Aorta (tissue), 5 donors: ENCODE results near the gene POLH. TPM values are rescaled to one million over a fixed set of nuclear protein-coding genes. Genes with fewer than 3 reads are reported as not detected.
"Not testable (repeated sequence)": the region's sequence is repeated elsewhere in the genome, so short reads cannot be mapped to it uniquely, and the experiment has no call there.

Source experiments
- ATAC-seq: fragments of 200-7000 bp; cut with Tn5 transposase; one replicate; pipeline ENCODE4 v1.9.1; 2022; ENCODE audit warnings: moderate library complexity; ENCODE audit not compliant: low FRiP score
- DNase-seq, 2 donors: peaks; one replicate each; pipeline ENCODE4 v3.0.0-alpha.2; 2020
- H3K27ac ChIP-seq, 2 donors: one replicate each; pipeline ENCODE4 v1.5.1; 2013; ENCODE audit warnings: low read length in 2 of 2, mild to moderate bottlenecking in 2 of 2, moderate library complexity in 2 of 2, control low read depth in 1 of 2, inconsistent platforms in 1 of 2, low read depth in 1 of 2
- H3K27me3 ChIP-seq, 2 donors: one replicate each; pipeline ENCODE4 v1.6.1; 2013; ENCODE audit warnings: control low read depth in 1 of 2, low read length in 1 of 2, mild to moderate bottlenecking in 1 of 2, moderate library complexity in 1 of 2; ENCODE audit not compliant: insufficient read depth in 2 of 2, control insufficient read depth in 1 of 2
- H3K36me3 ChIP-seq, 2 donors: one replicate each; pipeline ENCODE4 v1.6.1; 2013; ENCODE audit warnings: control low read depth in 1 of 2, low read length in 1 of 2, mild to moderate bottlenecking in 1 of 2; ENCODE audit not compliant: insufficient read depth in 2 of 2, control insufficient read depth in 1 of 2
- H3K4me1 ChIP-seq, 2 donors: one replicate each; pipeline ENCODE4 v1.6.1; 2013; ENCODE audit warnings: low read length in 2 of 2, control low read depth in 1 of 2, mild to moderate bottlenecking in 1 of 2, moderate library complexity in 1 of 2; ENCODE audit not compliant: insufficient read depth in 2 of 2, control insufficient read depth in 1 of 2
- H3K4me3 ChIP-seq, 2 donors: one replicate each; pipeline ENCODE4 v1.5.1; 2013; ENCODE audit warnings: low read length in 2 of 2, control low read depth in 1 of 2, mild to moderate bottlenecking in 1 of 2
- H3K9me3 ChIP-seq: one replicate; pipeline ENCODE4 v1.6.1; 2013; ENCODE audit warnings: mild to moderate bottlenecking, low read length; ENCODE audit not compliant: control insufficient read depth
- WGBS, 2 donors: extraction: QIAGEN DNeasy Blood & Tissue Kit; methylation state at CpG; one replicate each; pipeline ENCODE4 v1.1.7; 2013; 5-methylcytosine and 5-hydroxymethylcytosine counted together
- intact Hi-C, 2 donors: fragments of 100-400 bp; cut with DNase I; formaldehyde crosslinking; loops; one replicate each; pipeline versions ENCODE4 v1.14.2 to v1.15.0; 2022
- long read RNA-seq, 2 donors: library from polyadenylated mRNA; unstranded; transcript quantifications; one replicate each; pipeline ENCODE4 v2.0.0, GENCODE V29; 2020 to 2021
- polyA plus RNA-seq, 2 donors: library from polyadenylated mRNA; stranded (reverse); fragments of 200-250 nt; gene quantifications; one replicate each; pipeline ENCODE4 v1.2.3, GENCODE V29; 2013
- total RNA-seq, 2 donors: library from RNA; stranded (reverse); fragmentation: NEBNext Ultra II Directional; extraction: Animal tissue kit (Norgen Biotek cat#: 25700); gene quantifications; one replicate each; pipeline ENCODE4 v1.2.1, GENCODE V29; 2021
- donor health status: healthy with polysubstance abuse.
- donor health status: Bipolar disorder and iron deficiency.
- donor health status: DM: no; HTN: no; CAD: no.
- donor health status: DM: no; HTN: no; CAD: no.
- donor health status: DM: yes; HTN: yes; CAD: no.

POLH gene
- total RNA-seq (10 to 100 TPM in 1 of 2 donors, 1 to 10 TPM in 1; 8.3 to 15.2 TPM), polyA plus RNA-seq (1 to 10 TPM; 3.6 to 5.5 TPM)
- long read RNA-seq, donor 1, transcript POLH-202 (11 exons, 3,540 nt): major isoform, 11 of 18 reads
- long read RNA-seq, donor 1, partial matches to known transcripts: 1 of 18 reads
- long read RNA-seq, donor 1, other reads (novel, unspliced or antisense): 6 of 18 reads
- long read RNA-seq, donor 2, partial matches to known transcripts: 2 of 4 reads
- long read RNA-seq, donor 2, other reads (novel, unspliced or antisense): 0 of 4 reads

- ATAC-seq (peak; percentile 99), DNase-seq (peak; percentile 95 to 97)
- Histone ChIP-seq H3K9me3 (no peaks in the 10 kb centered on the region), H3K4me3 (peak within 1 kb of the TSS; percentile 47 to 70), H3K27me3 (no peaks in the 10 kb centered on the region), H3K36me3 (peaks cover 0 to 2% of the 10 kb centered on the region in 2 donors), H3K4me1 (peaks cover 0 to 5% of the 10 kb centered on the region in 2 donors), H3K27ac (no peak within 1 kb of the TSS)
- intact Hi-C loops: no loop called here
- WGBS, 2 donors: 0 to 1% methylated on average over 57 to 76 of the region's 76 CpGs
Measured at GRCh38 chr6:43575772-43576551, at the start of gene POLH, which contains the start of gene XPO5. Gene POLH (plus strand): TSS chr6:43576185. CDS start chr6:43582320, 6,135 bp downstream. Gene XPO5 (minus strand): TSS chr6:43576038. CDS start chr6:43575864, 174 bp downstream.

DNA sequence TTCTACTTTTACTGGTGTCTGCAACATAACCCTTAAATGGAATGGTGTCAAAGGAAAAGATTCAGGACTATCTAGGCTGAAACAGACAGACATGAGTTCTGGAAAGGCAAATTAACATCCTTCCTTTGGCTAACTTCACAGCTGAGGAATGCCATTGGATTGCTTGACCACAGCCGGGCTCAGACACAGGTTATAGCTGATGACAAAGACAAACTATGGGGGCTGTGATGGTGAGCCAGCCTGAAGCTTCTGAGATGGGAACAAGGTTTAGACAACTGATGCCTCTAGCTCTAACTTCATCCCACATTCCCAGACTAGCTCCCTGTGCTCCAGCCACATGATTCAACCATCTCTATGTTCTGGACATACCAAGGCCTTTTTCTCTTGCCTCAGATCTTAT is 43.8 kb upstream of the POLH start:
- no peak for DNase-seq

DNA sequence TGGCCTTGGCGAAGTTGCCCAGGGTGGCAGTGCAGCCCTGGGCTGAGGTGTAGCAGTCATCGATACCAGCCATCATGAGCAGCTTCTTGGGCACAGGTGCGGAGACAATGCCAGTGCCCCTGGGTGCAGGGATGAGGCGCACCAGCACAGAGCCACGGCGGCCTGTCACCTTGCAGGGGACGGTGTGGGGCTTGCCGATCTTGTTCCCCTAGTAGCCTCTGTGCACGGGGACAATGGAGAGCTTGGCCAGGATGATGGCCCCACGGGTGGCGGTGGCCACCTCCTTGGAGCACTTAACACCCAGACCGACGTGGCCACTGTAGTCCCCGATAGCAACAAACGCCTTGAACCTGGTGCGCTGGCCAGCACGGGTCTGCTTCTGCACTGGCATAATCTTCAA is 37.0 kb upstream of the POLH start:
- H3K4me1 ChIP-seq, H3K27ac ChIP-seq, H3K4me3 ChIP-seq, H3K36me3 ChIP-seq, intact Hi-C loops, DNase-seq, ATAC-seq, H3K9me3 ChIP-seq, H3K27me3 ChIP-seq: not testable (repeated sequence)
- WGBS, 2 donors: 96 to 99% methylated on average over 14 to 15 of the region's 17 CpGs

More for the DNA sequence above, 43.8 kb upstream of the POLH start:
- no peak for ATAC-seq
- WGBS, 2 donors: 78 to 86% methylated on average over 1 of the region's 1 CpG
- H3K36me3 ChIP-seq: peaks cover 5 to 10% of the 10 kb centered on the region in 2 donors
- intact Hi-C loops: no loop called here
- no peaks in the 10 kb centered on the region for H3K4me1 ChIP-seq
- no peak overlapping the region for H3K4me3 ChIP-seq
- no peaks in the 10 kb centered on the region for H3K9me3 ChIP-seq
- H3K27ac ChIP-seq: no peak overlapping the region
- no peaks in the 10 kb centered on the region for H3K27me3 ChIP-seq

- ATAC-seq, H3K27ac ChIP-seq, DNase-seq, H3K9me3 ChIP-seq, H3K27me3 ChIP-seq, H3K4me3 ChIP-seq, H3K4me1 ChIP-seq, intact Hi-C loops, H3K36me3 ChIP-seq: not testable (repeated sequence)
- WGBS, 2 donors: 97 to 98% methylated on average over 20 of the region's 20 CpGs
Measured at GRCh38 chr6:43539409-43539808, 36.6 kb upstream of the POLH start.

- intact Hi-C loops: no loop called here
- Histone ChIP-seq H3K36me3 (no peaks in the 10 kb centered on the region), H3K27me3 (no peaks in the 10 kb centered on the region), H3K4me1 (no peaks in the 10 kb centered on the region), H3K9me3 (no peaks in the 10 kb centered on the region), H3K4me3 (no peak overlapping the region), H3K27ac (no peak overlapping the region)
- 97% methylated on average over 5 of the region's 5 CpGs for WGBS, 2 donors
- DNase-seq (no peak), ATAC-seq (no peak)
Measured at GRCh38 chr6:43540507-43540906, 35.5 kb upstream of the POLH start.

DNA sequence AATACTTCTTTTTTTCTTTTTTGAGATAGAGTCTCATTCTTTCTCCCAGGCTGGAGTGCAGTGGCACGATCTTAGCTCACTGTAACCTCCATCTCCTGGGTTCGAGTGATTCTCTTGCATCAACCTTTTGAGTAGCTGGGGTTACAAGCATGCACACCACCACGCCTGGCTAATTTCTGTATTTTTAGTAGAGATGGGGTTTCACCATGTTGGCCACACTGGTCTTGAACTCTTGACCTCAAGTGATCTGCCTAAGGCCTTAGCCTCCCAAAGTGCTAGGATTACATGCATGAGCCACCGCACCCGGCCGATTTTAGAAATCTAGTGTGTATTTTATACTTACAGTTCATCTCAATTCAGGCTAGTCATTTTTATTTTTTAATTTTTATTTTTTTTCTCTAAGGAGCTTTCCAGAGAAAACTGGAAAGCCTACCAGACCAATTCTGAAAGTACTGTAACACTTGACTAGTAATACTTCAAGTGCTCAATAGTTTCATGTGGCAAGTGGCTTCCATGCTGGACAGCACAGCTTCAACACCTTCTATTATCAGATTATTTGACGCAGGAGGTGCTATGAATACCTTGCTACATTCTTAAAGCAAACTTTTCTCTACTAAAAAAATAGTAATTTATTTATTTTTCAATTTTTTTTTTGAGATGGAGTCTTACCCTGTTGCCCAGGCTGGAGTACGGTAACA is 34.1 kb upstream of the POLH start:
- DNase-seq (no peak), ATAC-seq (no peak)
- Histone ChIP-seq H3K27me3 (no peaks in the 10 kb centered on the region), H3K9me3 (no peaks in the 10 kb centered on the region), H3K4me3 (no peak overlapping the region), H3K4me1 (no peaks in the 10 kb centered on the region), H3K36me3 (no peaks in the 10 kb centered on the region), H3K27ac (no peak overlapping the region)
- intact Hi-C loops: no loop called here
- WGBS, 2 donors: 94 to 96% methylated on average over 8 of the region's 8 CpGs

DNA sequence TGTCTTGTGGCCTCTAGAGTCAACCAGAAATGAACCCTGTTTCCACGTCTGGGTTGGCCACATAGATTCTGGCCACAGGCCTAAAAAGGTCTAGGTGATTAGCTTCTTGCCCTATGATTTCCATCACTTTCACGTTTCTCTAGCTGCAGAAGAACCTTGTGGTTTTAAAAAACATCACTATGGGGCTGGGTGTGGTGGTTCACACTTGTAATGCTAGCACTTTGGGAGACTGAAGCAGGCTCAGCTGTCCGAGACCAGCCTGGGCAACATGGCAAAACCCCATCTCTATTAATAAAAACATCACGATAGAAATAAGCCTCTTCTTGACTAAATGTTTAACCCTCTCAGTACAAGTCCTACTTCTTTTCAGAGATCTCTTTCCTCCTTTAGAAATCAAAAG is 31.5 kb upstream of the POLH start:
- ATAC-seq (no peak), DNase-seq (no peak)
- Histone ChIP-seq H3K36me3 (peaks cover 4 to 5% of the 10 kb centered on the region in 2 donors), H3K27ac (no peak overlapping the region), H3K27me3 (no peaks in the 10 kb centered on the region), H3K9me3 (no peaks in the 10 kb centered on the region), H3K4me1 (no peaks in the 10 kb centered on the region), H3K4me3 (no peak overlapping the region)
- intact Hi-C loops: no loop called here
- WGBS, 2 donors: 61 to 62% methylated on average over 4 of the region's 4 CpGs

DNA sequence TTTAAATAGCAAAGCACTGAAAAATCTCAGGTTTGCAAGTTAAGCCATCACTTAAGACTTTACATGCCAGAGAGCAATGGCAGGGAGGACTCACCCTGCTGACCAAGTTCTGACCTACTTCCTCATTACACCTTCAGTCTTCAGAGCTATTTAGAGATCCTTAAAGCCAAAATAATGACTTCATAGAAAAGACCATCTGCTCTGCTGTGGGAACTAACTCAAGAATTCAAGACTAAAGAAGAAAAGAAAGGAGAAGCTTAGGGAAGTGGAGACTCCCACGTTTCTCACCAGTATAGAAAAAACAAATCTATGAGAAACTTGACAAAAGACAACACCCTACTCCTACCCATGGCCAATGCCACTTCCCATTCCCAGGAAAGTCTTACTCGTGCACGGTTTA is 28.8 kb upstream of the POLH start:
- intact Hi-C loops: no loop called here

More for the DNA sequence above, 28.8 kb upstream of the POLH start:
- H3K27ac ChIP-seq: no peak overlapping the region
- H3K36me3 ChIP-seq: peaks cover 7 to 8% of the 10 kb centered on the region in 2 donors
- no peaks in the 10 kb centered on the region for H3K4me1 ChIP-seq
- no peak for DNase-seq
- 55 to 79% methylated on average over 3 of the region's 3 CpGs for WGBS, 2 donors
- H3K4me3 ChIP-seq: no peak overlapping the region
- H3K9me3 ChIP-seq: no peaks in the 10 kb centered on the region
- no peaks in the 10 kb centered on the region for H3K27me3 ChIP-seq
- ATAC-seq: no peak
